GM19043 (cell line): ENCODE results near the gene ERBB4.

Experiments used
- ATAC-seq: cut with Tn5 transposase; IDR thresholded peaks from one replicate; pipeline ENCODE4 v1.9.1; 2021; ENCODE audit warnings: low read depth; ENCODE audit not compliant: unreplicated experiment

The ERBB4 gene

GRCh38 chr2:211396815-211397214, 1141.8 kb downstream of the ERBB4 start:
- no peak for ATAC-seq

- ATAC-seq = no peak
Observed at GRCh38 chr2:211391189-211391567, 1147.4 kb downstream of the ERBB4 start.

- ATAC-seq = no peak
Observed at GRCh38 chr2:211390536-211391188, 1147.9 kb downstream of the ERBB4 start.

GRCh38 chr2:211387734-211388133, 1150.9 kb downstream of the ERBB4 start:
- ATAC-seq = no peak

- no peak for ATAC-seq
Observed at GRCh38 chr2:211380041-211380440, 1158.6 kb downstream of the ERBB4 start.

GRCh38 chr2:211376410-211376809, 1162.2 kb downstream of the ERBB4 start:
- no peak for ATAC-seq

GRCh38 chr2:211373203-211373602, 1165.4 kb downstream of the ERBB4 start:
- ATAC-seq = no peak

GRCh38 chr2:211371465-211371864, 1167.1 kb downstream of the ERBB4 start:
- ATAC-seq = no peak

- no peak for ATAC-seq
Observed at GRCh38 chr2:211368467-211368866, 1170.1 kb downstream of the ERBB4 start.

GRCh38 chr2:211367711-211368110, 1170.9 kb downstream of the ERBB4 start:
- ATAC-seq = peak; percentile 93

GRCh38 chr2:211367293-211367692, 1171.3 kb downstream of the ERBB4 start:
- ATAC-seq = no peak

GRCh38 chr2:211364911-211365310, 1173.7 kb downstream of the ERBB4 start:
- no peak for ATAC-seq

- ATAC-seq = no peak
Observed at GRCh38 chr2:211361383-211361782, 1177.2 kb downstream of the ERBB4 start.

- ATAC-seq = no peak
Observed at GRCh38 chr2:211359347-211359746, 1179.3 kb downstream of the ERBB4 start.

- no peak for ATAC-seq
Observed at GRCh38 chr2:211358504-211358903, 1180.1 kb downstream of the ERBB4 start.

GRCh38 chr2:211354481-211354880, 1184.1 kb downstream of the ERBB4 start:
- ATAC-seq = no peak

GRCh38 chr2:211351987-211352386, 1186.6 kb downstream of the ERBB4 start:
- ATAC-seq = no peak

- no peak for ATAC-seq
Observed at GRCh38 chr2:211349031-211349430, 1189.6 kb downstream of the ERBB4 start.

- ATAC-seq = no peak
Observed at GRCh38 chr2:211347328-211347727, 1191.3 kb downstream of the ERBB4 start.

- no peak for ATAC-seq
Observed at GRCh38 chr2:211344289-211344688, 1194.3 kb downstream of the ERBB4 start.

GRCh38 chr2:211333377-211333776, 1205.2 kb downstream of the ERBB4 start:
- no peak for ATAC-seq

- ATAC-seq = no peak
Observed at GRCh38 chr2:211331736-211332135, 1206.9 kb downstream of the ERBB4 start.

- ATAC-seq = no peak
Observed at GRCh38 chr2:211329882-211330281, 1208.7 kb downstream of the ERBB4 start.
